Stomach (tissue), 4 donors: ENCODE measurements around the gene CAPN9.

Experiments
- EP300 ChIP-seq: sonication (generic); formaldehyde crosslinking; IDR thresholded peaks from one replicate; pipeline ENCODE4 v1.6.1; 2017; ENCODE audit warnings: antibody characterized with exemption
- POLR2A ChIP-seq, 4 donors: fragments of 450-650 bp; IDR thresholded peaks; one replicate each; pipeline ENCODE4 v1.6.1; 2016; ENCODE audit warnings: antibody characterized with exemption in 4 of 4, control low read depth in 2 of 4, mild to moderate bottlenecking in 1 of 4, moderate library complexity in 1 of 4
- POLR2AphosphoS5 ChIP-seq, 3 donors: sonication (generic); formaldehyde crosslinking; IDR thresholded peaks; one replicate each; pipeline ENCODE4 v1.6.1; 2016; ENCODE audit warnings: antibody characterized with exemption in 3 of 3
- TF ChIP-seq, protein P1 (sequence below), 7 experiments: fragments of 450-650 bp in 4 of 7; fragments of 200-600 bp in 3 of 7; sonication (generic) in 3 of 7; IDR thresholded peaks; one replicate each; pipeline ENCODE4 v1.5.1; 2016 to 2019; ENCODE audit warnings: antibody characterized with exemption in 7 of 7, control low read depth in 2 of 7, mild to moderate bottlenecking in 1 of 7

DNA sequence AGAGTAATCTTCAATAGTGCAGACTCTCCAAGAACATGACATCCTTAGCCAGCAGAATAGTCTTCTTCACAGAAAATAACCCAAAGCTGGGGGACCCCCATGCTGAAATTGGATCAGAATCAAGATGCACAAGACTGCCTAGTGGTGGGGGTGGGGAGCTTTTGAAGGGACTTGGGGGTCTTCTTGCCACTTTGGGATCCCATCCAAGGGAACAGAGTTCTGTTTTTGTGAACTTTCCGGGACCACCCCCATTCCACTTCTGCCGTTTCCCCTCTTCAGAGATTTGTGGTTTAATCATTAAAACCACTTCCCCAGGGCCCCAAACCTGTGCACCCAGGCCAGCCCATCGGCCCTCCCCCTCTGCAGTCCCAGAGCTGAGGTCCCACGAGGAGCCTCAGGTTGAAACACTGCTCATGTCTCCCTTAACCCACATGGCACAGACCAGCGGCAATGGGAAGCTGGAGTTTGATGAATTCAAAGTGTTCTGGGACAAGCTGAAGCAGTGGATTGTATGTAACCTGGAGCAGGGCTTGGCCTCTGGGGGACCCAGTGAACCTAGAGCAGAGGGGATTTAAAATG is 44.9 kb downstream of the CAPN9 start:
- TF ChIP-seq, protein P1, sequence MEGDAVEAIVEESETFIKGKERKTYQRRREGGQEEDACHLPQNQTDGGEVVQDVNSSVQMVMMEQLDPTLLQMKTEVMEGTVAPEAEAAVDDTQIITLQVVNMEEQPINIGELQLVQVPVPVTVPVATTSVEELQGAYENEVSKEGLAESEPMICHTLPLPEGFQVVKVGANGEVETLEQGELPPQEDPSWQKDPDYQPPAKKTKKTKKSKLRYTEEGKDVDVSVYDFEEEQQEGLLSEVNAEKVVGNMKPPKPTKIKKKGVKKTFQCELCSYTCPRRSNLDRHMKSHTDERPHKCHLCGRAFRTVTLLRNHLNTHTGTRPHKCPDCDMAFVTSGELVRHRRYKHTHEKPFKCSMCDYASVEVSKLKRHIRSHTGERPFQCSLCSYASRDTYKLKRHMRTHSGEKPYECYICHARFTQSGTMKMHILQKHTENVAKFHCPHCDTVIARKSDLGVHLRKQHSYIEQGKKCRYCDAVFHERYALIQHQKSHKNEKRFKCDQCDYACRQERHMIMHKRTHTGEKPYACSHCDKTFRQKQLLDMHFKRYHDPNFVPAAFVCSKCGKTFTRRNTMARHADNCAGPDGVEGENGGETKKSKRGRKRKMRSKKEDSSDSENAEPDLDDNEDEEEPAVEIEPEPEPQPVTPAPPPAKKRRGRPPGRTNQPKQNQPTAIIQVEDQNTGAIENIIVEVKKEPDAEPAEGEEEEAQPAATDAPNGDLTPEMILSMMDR (IDR thresholded peaks at IDR 0.05), result no peak
- TF ChIP-seq POLR2AphosphoS5 (IDR thresholded peaks at IDR 0.05) (no peak), POLR2A (IDR thresholded peaks at IDR 0.05) (no peak), EP300 (no peak)
